Loucy (cell line): ENCODE data around the gene NLGN1.

Experiments used
- CTCF ChIP-seq: fragments of 200-600 bp; sonication (generic); conservative IDR thresholded peaks from 2 replicates; pipeline ENCODE4 v1.5.1; 2014; ENCODE audit warnings: mild to moderate bottlenecking, antibody characterized with exemption, low read length
- EZH2phosphoT487 ChIP-seq: fragments of 200-600 bp; IDR thresholded peaks from 2 replicates; pipeline ENCODE4 v1.6.1; 2018; ENCODE audit warnings: antibody characterized with exemption, mild to moderate bottlenecking, moderate library complexity, borderline replicate concordance

- no peak for TF ChIP-seq CTCF
- no peak for TF ChIP-seq EZH2phosphoT487
Measured at GRCh38 chr3:174097686-174098085, 700.1 kb downstream of the NLGN1 start.
